Measurements from ENCODE around the gene BTBD9. TPM values are rescaled to one million over a fixed set of nuclear protein-coding genes. Genes with fewer than 3 reads are reported as not detected.

The BTBD9 gene
- total and polyA plus RNA-seq, 2 of the 13 experiments (the other 11 are each of a cell fraction or from before 2014, with no cell fraction given) = 1.2 to 3.0 TPM

GRCh38 chr6:38603966-38604365 is 35.8 kb downstream of the BTBD9 start (continued):
- no peak for TF ChIP-seq GRHL1 (CRISPR knock-in tag; conservative IDR thresholded peaks at IDR 0.05)

GRCh38 chr6:38603496-38603895 is 36.2 kb downstream of the BTBD9 start:
- FAIRE-seq (peak; percentile 73), DNase-seq (ENCODE audit: low spot score) (no peak), ATAC-seq (peak; percentile 59; the same call in 2 of the 3 replicates)
- no TSS peak for BruUV-seq (replicated peaks)
- no peak overlapping the region for H3K27ac ChIP-seq (ENCODE audit: extremely low read length, insufficient read depth, low read length)
- no peaks in the 10 kb centered on the region for H3K9me3 ChIP-seq (ENCODE audit: low read length)
- peaks cover 14% of the 10 kb centered on the region for H3K4me1 ChIP-seq (ENCODE audit: insufficient read depth, low read length)
- 0% methylated on average over 2 of the region's 2 CpGs for WGBS (ENCODE audit: low lambda C conversion rate)
- ChIA-PET CTCF (ENCODE audit: low intra/inter-chr PET ratio, low total read pairs) (no interaction called here), POLR2A (no interaction called here)
- intact Hi-C loops (cut with micrococcal nuclease; ENCODE audit: unreplicated experiment) = no loop called here
- H4K20me1 ChIP-seq (ENCODE audit: insufficient read depth, low read length) = no peaks in the 10 kb centered on the region
- in situ Hi-C loops (cut with HindIII; ENCODE audit: extremely low pct_ligation_motif_present, low pct_unique_long_range_greater_than_20kb) = no loop called here
- H3K27me3 ChIP-seq (ENCODE audit: control insufficient read depth in 1 of 2, insufficient read depth in 2 of 2, low read length in 2 of 2) = no peaks in the 10 kb centered on the region
- no peaks in the 10 kb centered on the region for H3K36me3 ChIP-seq (replicated peaks in 1 of 2; ENCODE audit: control insufficient read depth in 1 of 2, insufficient read depth in 2 of 2, low read length in 2 of 2)
- H3K4me3 ChIP-seq (replicated peaks in 1 of 3; ENCODE audit: insufficient read depth in 1 of 3, low read depth in 2 of 3, low read length in 3 of 3) = no peak overlapping the region
- H3K9ac ChIP-seq (ENCODE audit: insufficient read depth, low read depth, low read length) = no peak overlapping the region
- H3K4me2 ChIP-seq (ENCODE audit: low read depth, low read length) = no peak overlapping the region
- no peaks in the 10 kb centered on the region for H3K79me2 ChIP-seq (ENCODE audit: insufficient read depth, low read length)
- TF ChIP-seq CREB1 (IDR thresholded peaks at IDR 0.05) (no peak), CREB1 (CRISPR knock-in tag; IDR thresholded peaks at IDR 0.05) (peak; percentile 8; the same call in 1 of the 2 replicates), REL (CRISPR knock-in tag; conservative IDR thresholded peaks at IDR 0.05) (no peak)
- no peak overlapping the region for H2AFZ ChIP-seq (ENCODE audit: low read length)

- no peak for TF ChIP-seq HOXA9 (CRISPR knock-in tag; IDR thresholded peaks at IDR 0.05; ENCODE audit: borderline replicate concordance)
- TF ChIP-seq IRX3 (CRISPR knock-in tag; IDR thresholded peaks at IDR 0.05; ENCODE audit: borderline replicate concordance, low read depth) = no peak
- no peak for TF ChIP-seq NR3C1 (CRISPR knock-in tag; IDR thresholded peaks at IDR 0.05)
- no peak for TF ChIP-seq U2AF1 (optimal IDR thresholded peaks at IDR 0.05; ENCODE audit: low read depth, low read length)
- no peak for TF ChIP-seq HCFC1 (IDR thresholded peaks at IDR 0.05; ENCODE audit: low read depth, low read length)
- TF ChIP-seq HNRNPL (IDR thresholded peaks at IDR 0.05; ENCODE audit: low read depth, low read length) = no peak
- no peak for TF ChIP-seq TCF7L2 (IDR thresholded peaks at IDR 0.05; ENCODE audit: low read depth, low read length)
- no peak for TF ChIP-seq TBP (CRISPR knock-in tag; IDR thresholded peaks at IDR 0.05)
- no peak for TF ChIP-seq ZNF546 (CRISPR knock-in tag; conservative IDR thresholded peaks at IDR 0.05)
- TF ChIP-seq STAT5B (CRISPR knock-in tag; IDR thresholded peaks at IDR 0.05) = no peak
- TF ChIP-seq MAF1 (CRISPR knock-in tag; IDR thresholded peaks at IDR 0.05; ENCODE audit: borderline replicate concordance) = no peak
- no peak for TF ChIP-seq SMAD1 (CRISPR knock-in tag; IDR thresholded peaks at IDR 0.05; ENCODE audit: borderline replicate concordance, low read depth)
- ATAC-seq (no peak), FAIRE-seq (no peak), DNase-seq (ENCODE audit: low spot score) (no peak)
- Histone ChIP-seq H4K20me1 (ENCODE audit: insufficient read depth, low read length) (no peaks in the 10 kb centered on the region), H3K4me2 (ENCODE audit: low read depth, low read length) (no peak overlapping the region), H2AFZ (ENCODE audit: low read length) (no peak overlapping the region), H3K9me3 (ENCODE audit: low read length) (no peaks in the 10 kb centered on the region), H3K27ac (ENCODE audit: extremely low read length, insufficient read depth, low read length) (no peak overlapping the region), H3K79me2 (ENCODE audit: insufficient read depth, low read length) (no peaks in the 10 kb centered on the region), H3K9ac (ENCODE audit: insufficient read depth, low read depth, low read length) (no peak overlapping the region), H3K36me3 (replicated peaks in 1 of 2; ENCODE audit: control insufficient read depth in 1 of 2, insufficient read depth in 2 of 2, low read length in 2 of 2) (no peaks in the 10 kb centered on the region), H3K4me3 (replicated peaks in 1 of 3; ENCODE audit: insufficient read depth in 1 of 3, low read depth in 2 of 3, low read length in 3 of 3) (no peak overlapping the region), H3K27me3 (ENCODE audit: control insufficient read depth in 1 of 2, insufficient read depth in 2 of 2, low read length in 2 of 2) (no peaks in the 10 kb centered on the region), H3K4me1 (ENCODE audit: insufficient read depth, low read length) (peaks cover 14% of the 10 kb centered on the region)
- POLR2A ChIA-PET = no interaction called here
- CTCF ChIA-PET (ENCODE audit: low intra/inter-chr PET ratio, low total read pairs) = no interaction called here
- in situ Hi-C loops (cut with HindIII; ENCODE audit: extremely low pct_ligation_motif_present, low pct_unique_long_range_greater_than_20kb) = no loop called here
- BruUV-seq (replicated peaks) = no TSS peak
- 44% methylated on average over 4 of the region's 4 CpGs for WGBS (ENCODE audit: low lambda C conversion rate)
- intact Hi-C loops (cut with micrococcal nuclease; ENCODE audit: unreplicated experiment) = no loop called here
Observed at GRCh38 chr6:38599966-38600550, 39.7 kb downstream of the BTBD9 start.
